A549 (cell line): ENCODE results near the gene TNS3.

Source experiments
- POLR2A ChIP-seq: IDR thresholded peaks from 2 replicates; pipeline ENCODE4 v1.6.1; 2012; ENCODE audit warnings: mild to moderate bottlenecking, low read length
- TP53 ChIP-seq: fragments of 250-450 bp; sonication (Bioruptor Pico); IDR thresholded peaks from 2 replicates; pipeline ENCODE4 v1.5.0; 2021; ENCODE audit warnings: mild to moderate bottlenecking, moderate library complexity
- TF ChIP-seq, protein P1 (sequence below): fragments of >200 bp; sonication (Bioruptor Twin); formaldehyde crosslinking; IDR thresholded peaks from 3 replicates; pipeline ENCODE4 v1.5.1; 2016

GRCh38 chr7:47528471-47528870 is 53.4 kb downstream of the TNS3 start:
- TF ChIP-seq POLR2A = no peak
- TF ChIP-seq, protein P1, sequence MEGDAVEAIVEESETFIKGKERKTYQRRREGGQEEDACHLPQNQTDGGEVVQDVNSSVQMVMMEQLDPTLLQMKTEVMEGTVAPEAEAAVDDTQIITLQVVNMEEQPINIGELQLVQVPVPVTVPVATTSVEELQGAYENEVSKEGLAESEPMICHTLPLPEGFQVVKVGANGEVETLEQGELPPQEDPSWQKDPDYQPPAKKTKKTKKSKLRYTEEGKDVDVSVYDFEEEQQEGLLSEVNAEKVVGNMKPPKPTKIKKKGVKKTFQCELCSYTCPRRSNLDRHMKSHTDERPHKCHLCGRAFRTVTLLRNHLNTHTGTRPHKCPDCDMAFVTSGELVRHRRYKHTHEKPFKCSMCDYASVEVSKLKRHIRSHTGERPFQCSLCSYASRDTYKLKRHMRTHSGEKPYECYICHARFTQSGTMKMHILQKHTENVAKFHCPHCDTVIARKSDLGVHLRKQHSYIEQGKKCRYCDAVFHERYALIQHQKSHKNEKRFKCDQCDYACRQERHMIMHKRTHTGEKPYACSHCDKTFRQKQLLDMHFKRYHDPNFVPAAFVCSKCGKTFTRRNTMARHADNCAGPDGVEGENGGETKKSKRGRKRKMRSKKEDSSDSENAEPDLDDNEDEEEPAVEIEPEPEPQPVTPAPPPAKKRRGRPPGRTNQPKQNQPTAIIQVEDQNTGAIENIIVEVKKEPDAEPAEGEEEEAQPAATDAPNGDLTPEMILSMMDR = no peak
- no peak for TF ChIP-seq TP53 (CRISPR knock-in tag)
